Thyroid gland (tissue), 4 donors: ENCODE data around the gene FBXL13.

ENCODE experiments used
- POLR2A ChIP-seq, 2 donors: fragments of 450-650 bp; IDR thresholded peaks; one replicate each; pipeline ENCODE4 v1.6.1; 2017; ENCODE audit warnings: antibody characterized with exemption in 2 of 2, mild to moderate bottlenecking in 2 of 2, moderate library complexity in 1 of 2
- TF ChIP-seq, protein P1 (sequence below), 6 experiments: fragments of 200-600 bp in 3 of 6; fragments of 450-650 bp in 3 of 6; sonication (generic) in 3 of 6; IDR thresholded peaks; one replicate each; pipeline ENCODE4 v1.5.1; 2016 to 2019; ENCODE audit warnings: antibody characterized with exemption in 6 of 6, mild to moderate bottlenecking in 2 of 6, inconsistent platforms in 1 of 6, moderate library complexity in 1 of 6

GRCh38 chr7:102890292-102890970 lies 184.2 kb downstream of the FBXL13 start:
- TF ChIP-seq, protein P1, sequence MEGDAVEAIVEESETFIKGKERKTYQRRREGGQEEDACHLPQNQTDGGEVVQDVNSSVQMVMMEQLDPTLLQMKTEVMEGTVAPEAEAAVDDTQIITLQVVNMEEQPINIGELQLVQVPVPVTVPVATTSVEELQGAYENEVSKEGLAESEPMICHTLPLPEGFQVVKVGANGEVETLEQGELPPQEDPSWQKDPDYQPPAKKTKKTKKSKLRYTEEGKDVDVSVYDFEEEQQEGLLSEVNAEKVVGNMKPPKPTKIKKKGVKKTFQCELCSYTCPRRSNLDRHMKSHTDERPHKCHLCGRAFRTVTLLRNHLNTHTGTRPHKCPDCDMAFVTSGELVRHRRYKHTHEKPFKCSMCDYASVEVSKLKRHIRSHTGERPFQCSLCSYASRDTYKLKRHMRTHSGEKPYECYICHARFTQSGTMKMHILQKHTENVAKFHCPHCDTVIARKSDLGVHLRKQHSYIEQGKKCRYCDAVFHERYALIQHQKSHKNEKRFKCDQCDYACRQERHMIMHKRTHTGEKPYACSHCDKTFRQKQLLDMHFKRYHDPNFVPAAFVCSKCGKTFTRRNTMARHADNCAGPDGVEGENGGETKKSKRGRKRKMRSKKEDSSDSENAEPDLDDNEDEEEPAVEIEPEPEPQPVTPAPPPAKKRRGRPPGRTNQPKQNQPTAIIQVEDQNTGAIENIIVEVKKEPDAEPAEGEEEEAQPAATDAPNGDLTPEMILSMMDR (IDR thresholded peaks at IDR 0.05) = no peak
- TF ChIP-seq POLR2A (IDR thresholded peaks at IDR 0.05) = no peak
